Measurements from ENCODE around the gene ZFHX3. TPM values are rescaled to one million over a fixed set of nuclear protein-coding genes. Genes with fewer than 3 reads are reported as not detected.

The ZFHX3 gene
- polyA plus RNA-seq, 1 donor from 2014 or later = 26.4 TPM

DNA sequence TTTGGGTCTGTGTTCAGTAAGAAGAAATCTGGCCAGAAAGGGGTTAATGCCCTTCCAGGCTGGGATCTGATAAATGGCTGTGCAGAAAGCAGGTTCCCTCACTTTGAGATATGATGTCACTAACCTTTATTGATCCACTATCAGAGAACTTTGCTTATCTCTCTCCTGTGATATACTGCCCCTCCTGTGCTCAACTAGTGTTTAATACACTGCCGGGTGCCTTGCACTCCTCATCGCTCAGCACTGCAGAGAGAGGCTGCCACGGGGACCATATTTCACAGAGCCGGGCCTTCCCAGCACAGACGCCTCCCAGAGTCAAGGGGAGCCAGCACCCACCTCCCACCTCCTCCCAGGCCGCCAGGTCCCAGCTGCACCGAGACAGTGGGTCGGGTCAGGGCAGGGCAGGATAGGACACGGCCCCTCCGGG lies 20.2 kb downstream of the ZFHX3 start:
- no peaks in the 10 kb centered on the region for H3K27me3 ChIP-seq (ENCODE audit: insufficient read depth, low read depth, low read length)

DNA sequence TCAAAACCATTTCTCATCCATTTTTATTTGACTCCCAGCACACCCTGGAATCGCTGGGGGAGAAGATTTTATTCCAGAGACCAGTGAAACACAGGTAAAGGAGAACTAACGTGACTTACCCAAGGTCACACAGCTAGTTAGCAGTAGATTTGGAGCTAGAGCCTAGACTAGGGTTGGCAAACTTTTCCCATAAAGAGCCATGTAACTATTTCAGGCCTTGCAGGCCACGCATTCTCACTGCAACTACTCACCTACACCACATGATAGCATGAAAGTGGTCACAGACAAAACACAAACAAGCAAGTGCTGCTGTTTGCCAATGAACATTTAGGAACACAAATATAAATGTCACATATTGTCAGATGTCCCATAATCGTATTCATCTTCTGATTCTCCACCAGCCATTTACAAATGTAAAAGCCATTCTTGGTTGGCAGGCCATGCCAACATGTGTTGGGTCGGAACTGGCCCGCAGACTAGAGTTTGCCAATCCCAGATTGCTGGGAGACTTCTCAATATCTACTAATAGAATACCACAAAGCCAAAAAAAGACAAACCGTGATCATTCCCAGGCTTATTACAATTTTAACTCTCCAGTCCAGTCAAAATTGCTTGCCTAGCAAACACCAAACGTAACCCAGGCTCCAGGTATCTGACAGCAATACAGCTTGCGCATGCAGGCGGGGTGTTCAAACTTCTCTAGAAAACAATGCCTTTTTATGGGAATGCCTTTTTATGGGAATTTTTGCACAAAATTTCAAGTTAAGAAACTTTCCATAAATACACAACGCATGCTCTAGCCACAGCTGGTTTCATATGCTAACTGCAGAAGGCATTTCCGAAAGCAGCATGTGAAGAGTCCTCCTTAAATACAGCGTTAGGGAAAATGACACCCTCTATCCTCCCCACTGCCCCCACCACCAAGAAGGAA lies 20.9 kb downstream of the ZFHX3 start:
- H3F3A ChIP-seq (ENCODE audit: insufficient read depth, low read length, poor library complexity, severe bottlenecking) = peaks cover 9% of the 10 kb centered on the region
- no peaks in the 10 kb centered on the region for H3K9me2 ChIP-seq (ENCODE audit: insufficient read depth, low read length)
- no peaks in the 10 kb centered on the region for H3K27me3 ChIP-seq (ENCODE audit: insufficient read depth, low read depth, low read length)
- H2AFZ ChIP-seq (ENCODE audit: low read depth, low read length) = no peak overlapping the region
- H3K79me2 ChIP-seq (replicated peaks; ENCODE audit: insufficient read depth, low read length) = peaks cover 96% of the 10 kb centered on the region
- TF ChIP-seq SMC3 (conservative IDR thresholded peaks at IDR 0.05; ENCODE audit: poor library complexity) (no peak), POLR2AphosphoS5 (IDR thresholded peaks at IDR 0.05) (no peak), MXI1 (conservative IDR thresholded peaks at IDR 0.05; ENCODE audit: poor library complexity, severe bottlenecking) (no peak)
- TF ChIP-seq, protein P1, sequence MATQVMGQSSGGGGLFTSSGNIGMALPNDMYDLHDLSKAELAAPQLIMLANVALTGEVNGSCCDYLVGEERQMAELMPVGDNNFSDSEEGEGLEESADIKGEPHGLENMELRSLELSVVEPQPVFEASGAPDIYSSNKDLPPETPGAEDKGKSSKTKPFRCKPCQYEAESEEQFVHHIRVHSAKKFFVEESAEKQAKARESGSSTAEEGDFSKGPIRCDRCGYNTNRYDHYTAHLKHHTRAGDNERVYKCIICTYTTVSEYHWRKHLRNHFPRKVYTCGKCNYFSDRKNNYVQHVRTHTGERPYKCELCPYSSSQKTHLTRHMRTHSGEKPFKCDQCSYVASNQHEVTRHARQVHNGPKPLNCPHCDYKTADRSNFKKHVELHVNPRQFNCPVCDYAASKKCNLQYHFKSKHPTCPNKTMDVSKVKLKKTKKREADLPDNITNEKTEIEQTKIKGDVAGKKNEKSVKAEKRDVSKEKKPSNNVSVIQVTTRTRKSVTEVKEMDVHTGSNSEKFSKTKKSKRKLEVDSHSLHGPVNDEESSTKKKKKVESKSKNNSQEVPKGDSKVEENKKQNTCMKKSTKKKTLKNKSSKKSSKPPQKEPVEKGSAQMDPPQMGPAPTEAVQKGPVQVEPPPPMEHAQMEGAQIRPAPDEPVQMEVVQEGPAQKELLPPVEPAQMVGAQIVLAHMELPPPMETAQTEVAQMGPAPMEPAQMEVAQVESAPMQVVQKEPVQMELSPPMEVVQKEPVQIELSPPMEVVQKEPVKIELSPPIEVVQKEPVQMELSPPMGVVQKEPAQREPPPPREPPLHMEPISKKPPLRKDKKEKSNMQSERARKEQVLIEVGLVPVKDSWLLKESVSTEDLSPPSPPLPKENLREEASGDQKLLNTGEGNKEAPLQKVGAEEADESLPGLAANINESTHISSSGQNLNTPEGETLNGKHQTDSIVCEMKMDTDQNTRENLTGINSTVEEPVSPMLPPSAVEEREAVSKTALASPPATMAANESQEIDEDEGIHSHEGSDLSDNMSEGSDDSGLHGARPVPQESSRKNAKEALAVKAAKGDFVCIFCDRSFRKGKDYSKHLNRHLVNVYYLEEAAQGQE (IDR thresholded peaks at IDR 0.05; ENCODE audit: borderline replicate concordance) = no peak
- TF ChIP-seq, protein P2, sequence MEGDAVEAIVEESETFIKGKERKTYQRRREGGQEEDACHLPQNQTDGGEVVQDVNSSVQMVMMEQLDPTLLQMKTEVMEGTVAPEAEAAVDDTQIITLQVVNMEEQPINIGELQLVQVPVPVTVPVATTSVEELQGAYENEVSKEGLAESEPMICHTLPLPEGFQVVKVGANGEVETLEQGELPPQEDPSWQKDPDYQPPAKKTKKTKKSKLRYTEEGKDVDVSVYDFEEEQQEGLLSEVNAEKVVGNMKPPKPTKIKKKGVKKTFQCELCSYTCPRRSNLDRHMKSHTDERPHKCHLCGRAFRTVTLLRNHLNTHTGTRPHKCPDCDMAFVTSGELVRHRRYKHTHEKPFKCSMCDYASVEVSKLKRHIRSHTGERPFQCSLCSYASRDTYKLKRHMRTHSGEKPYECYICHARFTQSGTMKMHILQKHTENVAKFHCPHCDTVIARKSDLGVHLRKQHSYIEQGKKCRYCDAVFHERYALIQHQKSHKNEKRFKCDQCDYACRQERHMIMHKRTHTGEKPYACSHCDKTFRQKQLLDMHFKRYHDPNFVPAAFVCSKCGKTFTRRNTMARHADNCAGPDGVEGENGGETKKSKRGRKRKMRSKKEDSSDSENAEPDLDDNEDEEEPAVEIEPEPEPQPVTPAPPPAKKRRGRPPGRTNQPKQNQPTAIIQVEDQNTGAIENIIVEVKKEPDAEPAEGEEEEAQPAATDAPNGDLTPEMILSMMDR (IDR thresholded peaks at IDR 0.05; ENCODE audit: poor library complexity, severe bottlenecking) = no peak
- H3K27ac ChIP-seq (ENCODE audit: low read length) = no peak overlapping the region
- H3K4me2 ChIP-seq (ENCODE audit: low read length) = no peak overlapping the region
- peaks cover 95% of the 10 kb centered on the region for H4K20me1 ChIP-seq (ENCODE audit: insufficient read depth)
- H3K4me3 ChIP-seq (ENCODE audit: low read length) = no peak overlapping the region
- H3K9ac ChIP-seq (ENCODE audit: low read length) = no peak overlapping the region
- no peaks in the 10 kb centered on the region for H3K9me3 ChIP-seq (ENCODE audit: low read length)
- H3K36me3 ChIP-seq (ENCODE audit: insufficient read depth, low read length) = peaks cover 7% of the 10 kb centered on the region

More for the DNA sequence above, 20.2 kb downstream of the ZFHX3 start:
- Histone ChIP-seq H4K20me1 (ENCODE audit: insufficient read depth) (peaks cover 95% of the 10 kb centered on the region), H3K79me2 (replicated peaks; ENCODE audit: insufficient read depth, low read length) (peaks cover 96% of the 10 kb centered on the region), H3F3A (ENCODE audit: insufficient read depth, low read length, poor library complexity, severe bottlenecking) (peaks cover 9% of the 10 kb centered on the region), H3K9ac (ENCODE audit: low read length) (no peak overlapping the region), H3K4me2 (ENCODE audit: low read length) (no peak overlapping the region), H3K27ac (ENCODE audit: low read length) (no peak overlapping the region), H3K36me3 (ENCODE audit: insufficient read depth, low read length) (peaks cover 7% of the 10 kb centered on the region), H3K4me3 (ENCODE audit: low read length) (no peak overlapping the region), H3K9me2 (ENCODE audit: insufficient read depth, low read length) (no peaks in the 10 kb centered on the region), H2AFZ (ENCODE audit: low read depth, low read length) (no peak overlapping the region), H3K9me3 (ENCODE audit: low read length) (no peaks in the 10 kb centered on the region)
- TF ChIP-seq TAF1 (IDR thresholded peaks at IDR 0.05; ENCODE audit: low read depth) (no peak), RAD21 (conservative IDR thresholded peaks at IDR 0.05) (no peak), EZH2 (IDR thresholded peaks at IDR 0.05; ENCODE audit: borderline replicate concordance, insufficient read depth, low read length, poor library complexity, severe bottlenecking) (no peak), EP300 (conservative IDR thresholded peaks at IDR 0.05; ENCODE audit: poor library complexity, severe bottlenecking) (no peak), MXI1 (conservative IDR thresholded peaks at IDR 0.05; ENCODE audit: poor library complexity, severe bottlenecking) (no peak), SMC3 (conservative IDR thresholded peaks at IDR 0.05; ENCODE audit: poor library complexity) (no peak), POLR2AphosphoS5 (IDR thresholded peaks at IDR 0.05) (no peak)
- TF ChIP-seq, protein P2 (IDR thresholded peaks at IDR 0.05; ENCODE audit: poor library complexity, severe bottlenecking) = no peak
- TF ChIP-seq, protein P1 (IDR thresholded peaks at IDR 0.05; ENCODE audit: borderline replicate concordance) = no peak

Measured in neural cell (in vitro differentiated cells).